GM12891 (cell line): ENCODE results near the gene EYA4.

Source experiments
- DNase-seq: peaks from one replicate; pipeline ENCODE4 v3.0.0; 2011; ENCODE audit warnings: low spot score; ENCODE audit not compliant: insufficient read length
- FAIRE-seq: peaks from 2 replicates; lab custom pipeline; 2011; peaks lifted over from hg19 to GRCh38; lab: Jason Lieb, UNC
- PAX5 ChIP-seq: IDR thresholded peaks from 2 replicates; pipeline ENCODE4 v1.6.1; 2011; ENCODE audit warnings: low read length, moderate library complexity, mild to moderate bottlenecking; ENCODE audit not compliant: insufficient read depth, severe bottlenecking
- POLR2A ChIP-seq: IDR thresholded peaks from 2 replicates; pipeline ENCODE4 v1.6.1; 2011; ENCODE audit warnings: low read depth, low read length, control low read depth
- POLR2AphosphoS5 ChIP-seq: IDR thresholded peaks from 2 replicates; pipeline ENCODE4 v1.6.1; 2011; ENCODE audit warnings: low read depth, low read length, control low read depth
- POU2F2 ChIP-seq: IDR thresholded peaks from 2 replicates; pipeline ENCODE4 v1.6.1; 2011; ENCODE audit warnings: low read depth, mild to moderate bottlenecking, control low read depth, low read length, moderate library complexity
- SPI1 ChIP-seq: IDR thresholded peaks from 2 replicates; pipeline ENCODE4 v1.6.1; 2011; ENCODE audit warnings: low read depth, low read length, control low read depth
- TAF1 ChIP-seq: IDR thresholded peaks from 2 replicates; pipeline ENCODE4 v1.6.1; 2011; ENCODE audit warnings: low read depth, low read length, control low read depth

The EYA4 gene

GRCh38 chr6:133501675-133502270 is 260.6 kb downstream of the EYA4 start:
- TF ChIP-seq POLR2A = no peak
- no peak for TF ChIP-seq POU2F2
- no peak for TF ChIP-seq SPI1
- no peak for TF ChIP-seq TAF1
- TF ChIP-seq PAX5 = no peak
- TF ChIP-seq POLR2AphosphoS5 = no peak
- FAIRE-seq (no peak), DNase-seq (no peak)

- no peak for DNase-seq
- TF ChIP-seq POLR2AphosphoS5 (no peak), PAX5 (no peak), POLR2A (no peak), SPI1 (no peak), POU2F2 (no peak), TAF1 (no peak)
- FAIRE-seq = no peak
Observed at GRCh38 chr6:133502441-133503335, 261.5 kb downstream of the EYA4 start.

- DNase-seq (no peak), FAIRE-seq (no peak)
Observed at GRCh38 chr6:133503336-133503729, 262.2 kb downstream of the EYA4 start.

GRCh38 chr6:133504158-133504557 is 263.0 kb downstream of the EYA4 start:
- FAIRE-seq (no peak), DNase-seq (no peak)
- TF ChIP-seq SPI1 (no peak), POLR2AphosphoS5 (no peak), POU2F2 (no peak), PAX5 (no peak), POLR2A (no peak), TAF1 (no peak)

More at GRCh38 chr6:133503336-133503729, 262.2 kb downstream of the EYA4 start:
- no peak for TF ChIP-seq TAF1
- no peak for TF ChIP-seq SPI1
- no peak for TF ChIP-seq POU2F2
- no peak for TF ChIP-seq PAX5
- no peak for TF ChIP-seq POLR2A
- TF ChIP-seq POLR2AphosphoS5 = no peak

- no peak for FAIRE-seq
- TF ChIP-seq POLR2A (no peak), TAF1 (no peak), SPI1 (no peak), PAX5 (no peak), POU2F2 (no peak)
- DNase-seq = no peak
Observed at GRCh38 chr6:133504761-133505160, 263.6 kb downstream of the EYA4 start.

- FAIRE-seq (no peak), DNase-seq (no peak)
- TF ChIP-seq POLR2AphosphoS5 (no peak), SPI1 (no peak), POU2F2 (no peak), POLR2A (no peak), PAX5 (no peak), TAF1 (no peak)
Observed at GRCh38 chr6:133505681-133506080, 264.5 kb downstream of the EYA4 start.

GRCh38 chr6:133512410-133513016 is 271.4 kb downstream of the EYA4 start:
- FAIRE-seq = peak; percentile 68
- DNase-seq = no peak

GRCh38 chr6:133523816-133524215 is 282.7 kb downstream of the EYA4 start:
- DNase-seq = no peak
- no peak for FAIRE-seq
- TF ChIP-seq TAF1 (no peak), POLR2AphosphoS5 (no peak), POU2F2 (no peak), SPI1 (no peak), PAX5 (no peak)

More at GRCh38 chr6:133512410-133513016, 271.4 kb downstream of the EYA4 start:
- no peak for TF ChIP-seq POLR2AphosphoS5
- TF ChIP-seq POLR2A = no peak
- no peak for TF ChIP-seq PAX5
- TF ChIP-seq POU2F2 = no peak
- no peak for TF ChIP-seq TAF1

GRCh38 chr6:133526436-133526835 is 285.3 kb downstream of the EYA4 start:
- DNase-seq (no peak), FAIRE-seq (no peak)
- no peak for TF ChIP-seq POLR2A
- TF ChIP-seq PAX5 = no peak
- TF ChIP-seq SPI1 = no peak
- no peak for TF ChIP-seq TAF1
- no peak for TF ChIP-seq POU2F2
- no peak for TF ChIP-seq POLR2AphosphoS5
